Neural progenitor cell (in vitro differentiated cells): ENCODE measurements around the gene ATL1. TPM values are rescaled to one million over a fixed set of nuclear protein-coding genes. Genes with fewer than 3 reads are reported as not detected.
A peak's percentile ranks its signal among the peaks of the same experiment; 100 is the strongest.

Experiments
- DNase-seq: peaks from one replicate; pipeline ENCODE4 v3.0.0-alpha.2; 2016; ENCODE audit warnings: low spot score
- H2AFZ ChIP-seq: fragments of 200-600 bp; sonication (generic); replicated peaks from 2 replicates; pipeline ENCODE4 v1.6.1; 2016; ENCODE audit warnings: antibody characterized with exemption
- H3F3A ChIP-seq: fragments of 200-600 bp; sonication (generic); 2 replicates; pipeline ENCODE4 v1.6.1; 2016; ENCODE audit warnings: antibody characterized with exemption, low read depth
- H3K27ac ChIP-seq: fragments of 200-600 bp; sonication (generic); 2 replicates; pipeline ENCODE4 v1.5.1; 2016; ENCODE audit warnings: mild to moderate bottlenecking
- H3K27me3 ChIP-seq: fragments of 200-600 bp; sonication (generic); 2 replicates; pipeline ENCODE4 v1.6.1; 2016; ENCODE audit warnings: mild to moderate bottlenecking, moderate library complexity
- H3K36me3 ChIP-seq: fragments of 200-600 bp; sonication (generic); 2 replicates; pipeline ENCODE4 v1.5.1; 2016
- H3K4me1 ChIP-seq: fragments of 200-600 bp; sonication (generic); 2 replicates; pipeline ENCODE4 v1.6.1; 2016; ENCODE audit warnings: mixed run types
- H3K4me2 ChIP-seq: fragments of 200-600 bp; sonication (generic); 2 replicates; pipeline ENCODE4 v1.6.1; 2016
- H3K4me3 ChIP-seq: fragments of 200-600 bp; sonication (generic); 2 replicates; pipeline ENCODE4 v1.5.1; 2016
- H3K79me2 ChIP-seq: fragments of 200-600 bp; sonication (generic); 2 replicates; pipeline ENCODE4 v1.6.1; 2016; ENCODE audit warnings: low read depth
- H3K9ac ChIP-seq: fragments of 200-600 bp; sonication (generic); 2 replicates; pipeline ENCODE4 v1.6.1; 2016
- H3K9me3 ChIP-seq: fragments of 200-600 bp; sonication (generic); 2 replicates; pipeline ENCODE4 v1.5.1; 2016; ENCODE audit warnings: low read depth
- H4K20me1 ChIP-seq: fragments of 200-600 bp; sonication (generic); 2 replicates; pipeline ENCODE4 v1.6.1; 2016; ENCODE audit warnings: low read depth
- H3K27ac Mint-ChIP-seq: 3 replicates; pipeline ENCODE4 v1.8.0; 2021; ENCODE audit warnings: mixed read lengths
- H3K27me3 Mint-ChIP-seq: 2 replicates; pipeline ENCODE4 v1.8.0; 2022; ENCODE audit warnings: low read depth, mild to moderate bottlenecking, inconsistent platforms, moderate library complexity, mixed read lengths; ENCODE audit not compliant: insufficient read depth
- H3K36me3 Mint-ChIP-seq: 3 replicates; pipeline ENCODE4 v1.8.0; 2021; ENCODE audit warnings: mixed read lengths
- H3K4me1 Mint-ChIP-seq: 3 replicates; pipeline ENCODE4 v1.8.0; 2021; ENCODE audit warnings: mixed read lengths
- H3K4me3 Mint-ChIP-seq: 3 replicates; pipeline ENCODE4 v1.8.0; 2021; ENCODE audit warnings: mild to moderate bottlenecking, moderate library complexity, mixed read lengths
- H3K9me3 Mint-ChIP-seq: 3 replicates; pipeline ENCODE4 v1.8.0; 2020; ENCODE audit warnings: mixed read lengths
- EZH2 ChIP-seq: fragments of 200-600 bp; sonication (generic); IDR thresholded peaks from 2 replicates; pipeline ENCODE4 v1.6.1; 2017; ENCODE audit warnings: antibody characterized with exemption, mild to moderate bottlenecking, moderate library complexity
- EZH2phosphoT487 ChIP-seq: fragments of 200-600 bp; sonication (generic); IDR thresholded peaks from 2 replicates; pipeline ENCODE4 v1.6.1; 2017; ENCODE audit warnings: antibody characterized with exemption
- total RNA-seq: library from RNA; depleted of rRNA; stranded (reverse); fragments of >200 nt; gene quantifications from 2 replicates; pipeline ENCODE4 v1.2.3, GENCODE V29; 2015; ENCODE audit warnings: low replicate concordance
- TF ChIP-seq, protein P1 (sequence below): fragments of 200-600 bp; sonication (generic); IDR thresholded peaks from 2 replicates; pipeline ENCODE4 v1.5.1; 2017; ENCODE audit warnings: antibody characterized with exemption, mild to moderate bottlenecking

The ATL1 gene
- total RNA-seq, 1 donor from 2014 or later: 11.8 TPM

DNA sequence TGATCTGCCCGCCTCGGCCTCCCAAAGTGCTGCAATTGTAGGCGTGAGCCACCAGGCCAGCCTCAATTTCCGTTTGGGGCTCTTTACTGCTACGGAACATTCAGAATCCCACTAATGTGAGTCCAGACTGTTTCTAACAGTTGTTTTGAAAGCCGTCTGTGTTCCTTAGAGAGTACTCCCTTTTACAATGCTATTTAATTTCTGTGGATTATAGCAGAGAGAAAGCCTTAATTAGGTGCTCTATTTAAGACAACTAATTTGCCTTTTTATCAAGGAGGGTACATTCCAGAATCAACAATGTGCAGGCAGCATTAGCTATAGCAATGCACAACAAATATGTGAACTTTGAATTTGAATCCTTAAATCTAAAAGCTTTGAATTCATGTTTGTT is 110.9 kb downstream of the ATL1 start:
- Histone ChIP-seq H2AFZ (no peak overlapping the region), H3K4me2 (no peak overlapping the region), H3K4me3 (no peak overlapping the region), H4K20me1 (peaks cover 10% of the 10 kb centered on the region), H3K79me2 (peaks cover 19% of the 10 kb centered on the region), H3K4me1 (peaks cover 26% of the 10 kb centered on the region), H3F3A (peaks cover 32% of the 10 kb centered on the region), H3K9me3 (no peaks in the 10 kb centered on the region), H3K36me3 (no peaks in the 10 kb centered on the region), H3K27me3 (no peaks in the 10 kb centered on the region), H3K27ac (no peak overlapping the region), H3K9ac (no peak overlapping the region)
- no peak overlapping the region for H3K27ac Mint-ChIP-seq
- no peak for DNase-seq
- TF ChIP-seq, protein P1, sequence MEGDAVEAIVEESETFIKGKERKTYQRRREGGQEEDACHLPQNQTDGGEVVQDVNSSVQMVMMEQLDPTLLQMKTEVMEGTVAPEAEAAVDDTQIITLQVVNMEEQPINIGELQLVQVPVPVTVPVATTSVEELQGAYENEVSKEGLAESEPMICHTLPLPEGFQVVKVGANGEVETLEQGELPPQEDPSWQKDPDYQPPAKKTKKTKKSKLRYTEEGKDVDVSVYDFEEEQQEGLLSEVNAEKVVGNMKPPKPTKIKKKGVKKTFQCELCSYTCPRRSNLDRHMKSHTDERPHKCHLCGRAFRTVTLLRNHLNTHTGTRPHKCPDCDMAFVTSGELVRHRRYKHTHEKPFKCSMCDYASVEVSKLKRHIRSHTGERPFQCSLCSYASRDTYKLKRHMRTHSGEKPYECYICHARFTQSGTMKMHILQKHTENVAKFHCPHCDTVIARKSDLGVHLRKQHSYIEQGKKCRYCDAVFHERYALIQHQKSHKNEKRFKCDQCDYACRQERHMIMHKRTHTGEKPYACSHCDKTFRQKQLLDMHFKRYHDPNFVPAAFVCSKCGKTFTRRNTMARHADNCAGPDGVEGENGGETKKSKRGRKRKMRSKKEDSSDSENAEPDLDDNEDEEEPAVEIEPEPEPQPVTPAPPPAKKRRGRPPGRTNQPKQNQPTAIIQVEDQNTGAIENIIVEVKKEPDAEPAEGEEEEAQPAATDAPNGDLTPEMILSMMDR: no peak
- TF ChIP-seq EZH2phosphoT487 (no peak), EZH2 (no peak)
- no peaks in the 10 kb centered on the region for H3K36me3 Mint-ChIP-seq
- H3K4me3 Mint-ChIP-seq: no peak overlapping the region
- peaks cover 10% of the 10 kb centered on the region for H3K4me1 Mint-ChIP-seq
- no peaks in the 10 kb centered on the region for H3K27me3 Mint-ChIP-seq
- no peaks in the 10 kb centered on the region for H3K9me3 Mint-ChIP-seq

DNA sequence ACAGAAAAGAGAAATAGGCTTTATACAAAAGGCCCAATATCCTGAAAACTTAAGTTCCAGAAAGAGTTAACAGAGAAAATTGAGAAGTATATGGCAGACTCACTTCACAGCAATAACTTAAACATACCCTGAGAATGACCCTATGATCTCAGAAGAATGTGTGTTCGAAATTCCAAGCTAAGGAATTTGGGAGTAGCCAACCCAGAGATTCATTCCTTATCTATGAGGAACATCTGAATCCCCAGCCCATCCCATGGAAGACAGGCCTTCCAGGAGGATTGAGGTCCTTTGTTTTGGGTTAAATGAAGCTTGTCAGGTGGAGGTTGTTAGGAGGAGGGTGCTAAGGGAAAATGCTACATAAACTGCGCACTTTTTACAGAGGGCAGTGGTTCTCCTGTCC is 115.7 kb downstream of the ATL1 start:
- Mint-ChIP-seq H3K27ac (no peak overlapping the region), H3K36me3 (no peaks in the 10 kb centered on the region), H3K27me3 (no peaks in the 10 kb centered on the region), H3K9me3 (no peaks in the 10 kb centered on the region), H3K4me1 (peaks cover 3% of the 10 kb centered on the region), H3K4me3 (no peak overlapping the region)
- Histone ChIP-seq H3F3A (no peaks in the 10 kb centered on the region), H3K36me3 (no peaks in the 10 kb centered on the region), H3K4me1 (no peaks in the 10 kb centered on the region), H3K9me3 (no peaks in the 10 kb centered on the region), H3K27me3 (no peaks in the 10 kb centered on the region), H3K4me3 (no peak overlapping the region), H3K27ac (no peak overlapping the region), H3K4me2 (no peak overlapping the region), H3K79me2 (no peaks in the 10 kb centered on the region), H3K9ac (no peak overlapping the region), H2AFZ (peak overlapping the region; percentile 54), H4K20me1 (no peaks in the 10 kb centered on the region)
- TF ChIP-seq EZH2: no peak
- TF ChIP-seq, protein P1: no peak
- no peak for TF ChIP-seq EZH2phosphoT487
- no peak for DNase-seq

DNA sequence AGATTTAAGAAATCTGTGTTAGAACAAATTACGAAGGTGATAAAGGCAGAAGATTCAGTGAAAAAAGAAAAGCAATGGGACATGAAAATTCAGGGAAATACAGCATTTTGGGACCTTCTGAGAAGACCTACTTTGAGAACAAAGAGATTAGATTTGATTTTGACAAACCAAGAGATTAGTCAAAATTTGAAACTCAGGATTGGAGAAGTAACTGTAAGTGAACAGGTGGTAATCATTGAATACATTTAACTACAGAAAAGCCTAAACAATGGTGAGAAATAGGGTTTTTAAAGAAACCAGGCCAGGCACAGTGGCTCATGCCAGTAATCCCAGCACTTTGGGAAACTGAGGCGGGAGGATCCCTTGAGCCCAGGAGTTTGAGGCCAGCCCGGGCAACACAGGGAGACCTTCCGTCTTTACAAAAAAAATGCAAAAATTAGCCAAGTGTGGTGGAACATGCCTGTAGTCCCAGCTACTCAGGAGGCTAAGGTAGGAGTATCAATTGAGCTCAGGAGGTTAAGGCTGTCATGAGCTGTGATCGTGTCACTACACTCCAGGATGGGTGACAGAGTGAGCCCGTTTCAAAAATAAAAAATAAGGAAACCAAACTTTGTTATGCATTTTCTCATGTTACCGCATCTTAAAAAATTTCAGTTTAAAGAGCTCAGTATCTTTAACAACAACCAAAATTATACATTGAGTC is 117.0 kb downstream of the ATL1 start:
- H3K4me1 Mint-ChIP-seq: peaks cover 3% of the 10 kb centered on the region
- TF ChIP-seq EZH2: no peak
- TF ChIP-seq, protein P1: no peak
- no peak for TF ChIP-seq EZH2phosphoT487
- Histone ChIP-seq H3K4me1 (no peaks in the 10 kb centered on the region), H2AFZ (peak overlapping the region; percentile 19), H3K27me3 (no peaks in the 10 kb centered on the region), H3K27ac (no peak overlapping the region), H3K79me2 (no peaks in the 10 kb centered on the region), H3F3A (no peaks in the 10 kb centered on the region), H3K9ac (no peak overlapping the region), H3K4me3 (no peak overlapping the region), H3K9me3 (no peaks in the 10 kb centered on the region), H4K20me1 (no peaks in the 10 kb centered on the region), H3K36me3 (no peaks in the 10 kb centered on the region), H3K4me2 (no peak overlapping the region)
- no peak overlapping the region for H3K4me3 Mint-ChIP-seq
- H3K9me3 Mint-ChIP-seq: no peaks in the 10 kb centered on the region
- H3K27me3 Mint-ChIP-seq: no peaks in the 10 kb centered on the region
- no peak overlapping the region for H3K27ac Mint-ChIP-seq
- no peak for DNase-seq
- H3K36me3 Mint-ChIP-seq: no peaks in the 10 kb centered on the region
